Vagina (tissue), 2 donors: ENCODE data around the gene NUP210. TPM values are rescaled to one million over a fixed set of nuclear protein-coding genes. Genes with fewer than 3 reads are reported as not detected.

Experiments
- DNase-seq, 2 donors: peaks; one replicate each; pipeline ENCODE4 v3.0.0-alpha.2; 2017; ENCODE audit errors: extremely low spot score in 2 of 2
- H3K27ac ChIP-seq: fragments of 200-600 bp; sonication (generic); one replicate; pipeline ENCODE4 v1.5.1; 2019
- H3K27me3 ChIP-seq: fragments of 200-600 bp; sonication (generic); one replicate; pipeline ENCODE4 v1.5.1; 2019
- H3K36me3 ChIP-seq, 2 donors: fragments of 200-600 bp; sonication (generic); one replicate each; pipeline ENCODE4 v1.5.1; 2017 to 2019
- H3K4me1 ChIP-seq: fragments of 200-600 bp; sonication (generic); one replicate; pipeline ENCODE4 v1.5.1; 2019
- H3K4me3 ChIP-seq, 2 donors: fragments of 200-600 bp; sonication (generic); 1 replicate in 1 of 2; 2 replicates in 1 of 2; pipeline ENCODE4 v1.5.1; 2016 to 2019
- H3K9me3 ChIP-seq: fragments of 200-600 bp; sonication (generic); one replicate; pipeline ENCODE4 v1.5.1; 2019
- POLR2A ChIP-seq, 2 donors: fragments of 450-650 bp; IDR thresholded peaks; one replicate each; pipeline ENCODE4 v1.6.1; 2017; ENCODE audit warnings: antibody characterized with exemption in 2 of 2, mild to moderate bottlenecking in 2 of 2, moderate library complexity in 2 of 2
- POLR2AphosphoS5 ChIP-seq, 2 donors: sonication (generic); formaldehyde crosslinking; IDR thresholded peaks; one replicate each; pipeline ENCODE4 v1.9.0; 2017; ENCODE audit warnings: antibody characterized with exemption in 2 of 2, mild to moderate bottlenecking in 2 of 2, low read depth in 1 of 2; ENCODE audit not compliant: insufficient read depth in 1 of 2
- intact Hi-C: fragments of 100-400 bp; cut with DNase I; formaldehyde crosslinking; loops from one replicate; pipeline ENCODE4 v1.15.1; 2023
- total RNA-seq: library from RNA; depleted of rRNA; stranded (reverse); fragments of >200 nt; gene quantifications from one replicate; pipeline ENCODE4 v1.2.3, GENCODE V29; 2016
- TF ChIP-seq, protein P1 (sequence below), 3 experiments: fragments of 450-650 bp in 2 of 3; fragments of 200-600 bp in 1 of 3; sonication (generic) in 1 of 3; IDR thresholded peaks; one replicate each; pipeline ENCODE4 v1.5.1; 2017 to 2019; ENCODE audit warnings: antibody characterized with exemption in 3 of 3, mild to moderate bottlenecking in 2 of 3, moderate library complexity in 2 of 3

NUP210 gene
- total RNA-seq, 1 donor from 2014 or later: 10.1 TPM

DNA sequence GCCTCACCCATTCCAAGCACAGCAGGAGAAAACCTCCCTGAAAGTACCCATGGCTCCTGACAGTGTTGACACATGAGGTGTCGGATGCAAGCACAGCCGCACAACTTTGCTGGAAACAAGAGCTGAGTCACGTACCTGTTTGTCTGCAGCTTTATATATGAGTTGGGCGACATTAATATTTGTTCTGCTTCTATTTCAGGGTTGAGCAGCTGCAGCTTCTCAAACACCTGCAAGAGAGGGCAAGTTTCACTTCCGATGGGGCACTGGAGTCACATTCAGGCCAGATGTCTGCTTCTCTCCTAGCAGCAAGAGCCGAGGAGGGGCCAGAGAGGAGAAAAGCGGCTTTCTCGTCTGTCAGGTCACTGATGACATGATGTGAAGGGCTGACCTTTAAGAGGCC is 88.0 kb downstream of the NUP210 start:
- no peak for DNase-seq
- no peaks in the 10 kb centered on the region for H3K36me3 ChIP-seq

DNA sequence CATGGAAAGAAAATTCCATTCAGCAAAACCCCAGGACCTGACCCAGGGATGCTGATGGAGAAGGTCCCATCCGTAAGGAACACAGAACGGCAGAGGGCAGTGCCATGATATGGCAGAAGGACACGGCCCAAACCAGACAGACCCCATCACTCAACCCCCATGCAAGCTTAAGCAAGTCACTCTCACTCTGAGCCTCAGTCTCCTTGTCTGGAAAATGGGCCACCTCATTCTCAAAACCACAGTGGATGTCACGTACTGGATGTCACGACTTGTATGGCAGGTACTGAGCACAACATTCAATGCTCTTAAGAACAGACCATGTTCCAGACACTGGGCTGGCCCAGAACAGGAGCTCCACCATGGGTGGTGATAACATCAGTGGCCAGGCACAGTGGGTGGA is 90.4 kb downstream of the NUP210 start:
- intact Hi-C loops: no loop called here
- Histone ChIP-seq H3K36me3 (no peaks in the 10 kb centered on the region), H3K9me3 (no peaks in the 10 kb centered on the region), H3K4me1 (no peaks in the 10 kb centered on the region), H3K27ac (no peak overlapping the region), H3K4me3 (no peak overlapping the region), H3K27me3 (no peaks in the 10 kb centered on the region)
- TF ChIP-seq POLR2AphosphoS5 (IDR thresholded peaks at IDR 0.05; ENCODE audit: insufficient read depth in 1 of 2, low read depth in 1 of 2) (no peak), POLR2A (IDR thresholded peaks at IDR 0.05) (no peak)
- TF ChIP-seq, protein P1, sequence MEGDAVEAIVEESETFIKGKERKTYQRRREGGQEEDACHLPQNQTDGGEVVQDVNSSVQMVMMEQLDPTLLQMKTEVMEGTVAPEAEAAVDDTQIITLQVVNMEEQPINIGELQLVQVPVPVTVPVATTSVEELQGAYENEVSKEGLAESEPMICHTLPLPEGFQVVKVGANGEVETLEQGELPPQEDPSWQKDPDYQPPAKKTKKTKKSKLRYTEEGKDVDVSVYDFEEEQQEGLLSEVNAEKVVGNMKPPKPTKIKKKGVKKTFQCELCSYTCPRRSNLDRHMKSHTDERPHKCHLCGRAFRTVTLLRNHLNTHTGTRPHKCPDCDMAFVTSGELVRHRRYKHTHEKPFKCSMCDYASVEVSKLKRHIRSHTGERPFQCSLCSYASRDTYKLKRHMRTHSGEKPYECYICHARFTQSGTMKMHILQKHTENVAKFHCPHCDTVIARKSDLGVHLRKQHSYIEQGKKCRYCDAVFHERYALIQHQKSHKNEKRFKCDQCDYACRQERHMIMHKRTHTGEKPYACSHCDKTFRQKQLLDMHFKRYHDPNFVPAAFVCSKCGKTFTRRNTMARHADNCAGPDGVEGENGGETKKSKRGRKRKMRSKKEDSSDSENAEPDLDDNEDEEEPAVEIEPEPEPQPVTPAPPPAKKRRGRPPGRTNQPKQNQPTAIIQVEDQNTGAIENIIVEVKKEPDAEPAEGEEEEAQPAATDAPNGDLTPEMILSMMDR (IDR thresholded peaks at IDR 0.05): no peak
- no peak for DNase-seq

More for the DNA sequence above, 88.0 kb downstream of the NUP210 start:
- Histone ChIP-seq H3K4me3 (no peak overlapping the region), H3K4me1 (no peaks in the 10 kb centered on the region), H3K27me3 (no peaks in the 10 kb centered on the region), H3K27ac (no peak overlapping the region), H3K9me3 (no peaks in the 10 kb centered on the region)
- intact Hi-C loops: no loop called here
- TF ChIP-seq POLR2A (IDR thresholded peaks at IDR 0.05) (no peak), POLR2AphosphoS5 (IDR thresholded peaks at IDR 0.05; ENCODE audit: insufficient read depth in 1 of 2, low read depth in 1 of 2) (no peak)
- TF ChIP-seq, protein P1 (IDR thresholded peaks at IDR 0.05): no peak

DNA sequence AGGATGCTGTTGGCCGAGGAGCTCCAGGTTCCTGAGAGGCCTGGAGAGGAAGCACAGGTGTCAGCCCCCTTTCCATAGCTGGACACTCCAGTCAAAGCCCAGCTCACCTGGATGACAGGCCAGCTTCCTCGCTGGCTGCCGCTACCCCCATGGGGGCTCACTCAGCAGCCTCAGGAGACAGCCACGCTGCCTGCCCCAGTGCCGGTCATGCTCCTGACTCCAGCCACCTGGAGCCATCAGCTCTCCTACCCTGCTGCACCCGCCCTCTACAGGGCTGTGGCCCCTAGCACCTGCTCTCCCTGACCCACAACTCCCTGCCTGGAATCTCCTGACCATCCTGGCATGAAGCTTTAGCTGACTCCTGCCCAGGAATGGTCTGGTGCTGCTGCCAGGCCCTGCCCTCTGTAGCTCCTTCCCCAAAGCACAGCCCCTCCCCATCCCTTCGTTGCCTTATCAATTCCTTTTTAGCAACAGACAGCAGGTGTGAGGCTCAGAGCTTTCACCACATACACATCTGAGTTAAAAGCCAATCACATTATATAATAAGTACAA is 94.2 kb downstream of the NUP210 start:
- TF ChIP-seq POLR2A (IDR thresholded peaks at IDR 0.05): no peak
- TF ChIP-seq POLR2AphosphoS5 (IDR thresholded peaks at IDR 0.05; ENCODE audit: insufficient read depth in 1 of 2, low read depth in 1 of 2): no peak
- TF ChIP-seq, protein P1 (IDR thresholded peaks at IDR 0.05): no peak
- Histone ChIP-seq H3K27me3 (no peaks in the 10 kb centered on the region), H3K36me3 (no peaks in the 10 kb centered on the region), H3K4me3 (no peak overlapping the region), H3K9me3 (no peaks in the 10 kb centered on the region), H3K4me1 (no peaks in the 10 kb centered on the region), H3K27ac (no peak overlapping the region)
- no peak for DNase-seq
- intact Hi-C loops: no loop called here

DNA sequence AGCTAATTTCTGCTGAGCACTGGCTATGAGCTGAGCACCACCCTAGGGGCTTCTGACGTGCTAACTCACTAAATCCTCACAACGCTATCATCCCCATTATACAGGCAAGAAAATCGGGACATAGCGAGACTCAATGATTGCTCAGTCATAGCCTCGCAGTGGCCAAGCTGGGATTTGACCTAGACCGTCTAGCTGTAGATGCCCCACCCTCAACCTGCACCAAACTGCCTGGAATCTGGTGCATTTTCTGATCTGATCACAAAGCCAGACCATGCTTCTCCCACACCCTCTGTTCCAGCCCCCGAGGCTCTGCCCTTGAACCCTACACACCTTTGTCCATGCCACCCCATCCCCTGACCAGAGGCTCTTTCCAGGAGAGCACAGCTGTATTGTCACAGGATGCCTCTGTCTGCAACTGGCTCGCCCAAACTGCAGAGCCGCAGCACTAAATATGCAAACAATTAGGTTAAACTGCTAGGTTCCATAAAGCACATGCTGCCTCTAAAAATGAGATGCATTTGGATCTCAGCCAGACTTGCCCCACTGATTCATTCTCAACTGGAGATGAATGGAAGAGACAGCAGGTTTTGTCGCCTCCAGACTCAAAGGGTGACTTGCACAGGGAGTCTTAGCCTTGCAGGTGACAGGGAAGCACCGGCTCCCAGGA is 95.2 kb downstream of the NUP210 start:
- Histone ChIP-seq H3K27me3 (no peaks in the 10 kb centered on the region), H3K4me1 (no peaks in the 10 kb centered on the region), H3K9me3 (no peaks in the 10 kb centered on the region), H3K36me3 (no peaks in the 10 kb centered on the region), H3K27ac (no peak overlapping the region), H3K4me3 (no peak overlapping the region)
- no peak for DNase-seq
- no peak for TF ChIP-seq POLR2A (IDR thresholded peaks at IDR 0.05)
- no peak for TF ChIP-seq POLR2AphosphoS5 (IDR thresholded peaks at IDR 0.05; ENCODE audit: insufficient read depth in 1 of 2, low read depth in 1 of 2)
- TF ChIP-seq, protein P1 (IDR thresholded peaks at IDR 0.05): no peak
- intact Hi-C loops: no loop called here

DNA sequence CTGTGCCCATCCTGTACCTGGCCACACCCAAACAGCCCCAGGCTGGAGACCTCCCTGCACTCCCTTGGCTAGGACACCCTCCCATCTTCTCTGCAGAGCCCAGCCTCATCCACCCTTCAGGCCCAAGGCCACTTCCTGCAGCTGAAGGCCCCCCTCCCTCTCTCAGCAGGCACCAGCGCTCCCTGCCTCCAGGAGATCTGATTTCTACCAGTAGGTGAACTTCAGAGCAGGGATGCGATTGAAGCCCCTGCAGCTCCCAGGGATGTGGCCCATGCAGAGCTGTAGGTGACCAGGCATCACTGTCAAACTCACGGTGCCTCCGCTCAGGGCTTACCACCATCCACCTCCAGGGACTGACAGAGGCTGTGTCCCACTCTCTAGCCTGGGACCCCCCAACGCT is 96.3 kb downstream of the NUP210 start:
- TF ChIP-seq POLR2AphosphoS5 (IDR thresholded peaks at IDR 0.05; ENCODE audit: insufficient read depth in 1 of 2, low read depth in 1 of 2) (no peak), POLR2A (IDR thresholded peaks at IDR 0.05) (no peak)
- TF ChIP-seq, protein P1 (IDR thresholded peaks at IDR 0.05): no peak
- no peak for DNase-seq
- intact Hi-C loops: no loop called here
- no peaks in the 10 kb centered on the region for H3K36me3 ChIP-seq
- H3K27ac ChIP-seq: no peak overlapping the region
- no peaks in the 10 kb centered on the region for H3K27me3 ChIP-seq
- no peaks in the 10 kb centered on the region for H3K9me3 ChIP-seq
- no peaks in the 10 kb centered on the region for H3K4me1 ChIP-seq
- no peak overlapping the region for H3K4me3 ChIP-seq
